HEK293 (cell line): ENCODE measurements around the gene NANOS2.
A peak's percentile ranks its signal among the peaks of the same experiment; 100 is the strongest.

ENCODE experiments used
- CTCF ChIA-PET: fragments of 350-600 bp; formaldehyde crosslinking; extraction: SDS; loops from one replicate; lab custom pipeline; 2021; ENCODE audit warnings: antibody characterized with exemption; lab: Yijun Ruan, JAX
- POLR2A ChIA-PET: fragments of 300-600 bp; formaldehyde crosslinking; extraction: SDS; loops from one replicate; lab custom pipeline; 2020; ENCODE audit warnings: antibody characterized with exemption, inconsistent platforms; lab: Yijun Ruan, JAX
- H3K27ac ChIP-seq: fragments of 200-500 bp; sonication (Bioruptor generic); 2 replicates; pipeline ENCODE4 v1.5.1; 2014; ENCODE audit warnings: low read depth, low read length, control low read depth, inconsistent platforms; ENCODE audit errors: extremely low read depth
- H3K36me3 ChIP-seq, 2 experiments: fragments of 200-500 bp in 1 of 2; sonication (Bioruptor generic) in 1 of 2; 1 replicate in 1 of 2; 2 replicates in 1 of 2; pipeline ENCODE4 v1.5.1; 2014 to 2017; ENCODE audit warnings: inconsistent platforms in 2 of 2, low read length in 2 of 2; ENCODE audit not compliant: control insufficient read depth in 2 of 2, insufficient read depth in 1 of 2
- H3K4me1 ChIP-seq: fragments of 200-500 bp; sonication (Bioruptor generic); 2 replicates; pipeline ENCODE4 v1.5.1; 2014; ENCODE audit warnings: mild to moderate bottlenecking, low read length, inconsistent platforms; ENCODE audit not compliant: control insufficient read depth, insufficient read depth
- H3K4me3 ChIP-seq: 2 replicates; pipeline ENCODE4 v1.5.1; 2011; ENCODE audit warnings: low read depth, mild to moderate bottlenecking, control low read depth, low read length, moderate library complexity
- H3K9me3 ChIP-seq: fragments of 200-500 bp; sonication (Bioruptor generic); 2 replicates; pipeline ENCODE4 v1.5.1; 2014; ENCODE audit warnings: low read depth, low read length, inconsistent platforms; ENCODE audit not compliant: control insufficient read depth, insufficient read depth
- AEBP2 ChIP-seq: fragments of 450-650 bp; formaldehyde crosslinking; IDR thresholded peaks from 2 replicates; pipeline ENCODE4 v1.5.1; 2016; ENCODE audit warnings: missing biosample characterization, missing genetic modification characterization, borderline replicate concordance
- BCL11B ChIP-seq: fragments of 450-650 bp; formaldehyde crosslinking; IDR thresholded peaks from 2 replicates; pipeline ENCODE4 v1.5.1; 2016; ENCODE audit warnings: low read depth, missing biosample characterization, missing genetic modification characterization
- GLIS1 ChIP-seq: fragments of 450-650 bp; formaldehyde crosslinking; IDR thresholded peaks from 2 replicates; pipeline ENCODE4 v1.5.1; 2016; ENCODE audit warnings: missing biosample characterization, missing genetic modification characterization
- MYNN ChIP-seq: fragments of 450-650 bp; formaldehyde crosslinking; IDR thresholded peaks from 2 replicates; pipeline ENCODE4 v1.5.1; 2016; ENCODE audit warnings: missing biosample characterization, missing genetic modification characterization, borderline replicate concordance
- RBAK ChIP-seq: fragments of 450-650 bp; formaldehyde crosslinking; IDR thresholded peaks from 2 replicates; pipeline ENCODE4 v1.5.1; 2016; ENCODE audit warnings: missing biosample characterization, missing genetic modification characterization
- REPIN1 ChIP-seq: fragments of 450-650 bp; formaldehyde crosslinking; IDR thresholded peaks from 2 replicates; pipeline ENCODE4 v1.5.1; 2017; ENCODE audit warnings: missing biosample characterization, missing genetic modification characterization, low read depth
- SP2 ChIP-seq: fragments of 450-650 bp; formaldehyde crosslinking; IDR thresholded peaks from 2 replicates; pipeline ENCODE4 v1.5.1; 2016; ENCODE audit warnings: missing biosample characterization, missing genetic modification characterization
- ZBTB21 ChIP-seq: fragments of 450-650 bp; formaldehyde crosslinking; IDR thresholded peaks from 2 replicates; pipeline ENCODE4 v1.5.1; 2017; ENCODE audit warnings: missing biosample characterization, missing genetic modification characterization
- ZFHX2 ChIP-seq: fragments of 450-650 bp; formaldehyde crosslinking; conservative IDR thresholded peaks from 2 replicates; pipeline ENCODE4 v1.5.1; 2016; ENCODE audit warnings: missing biosample characterization, missing genetic modification characterization
- ZFP3 ChIP-seq: fragments of 450-650 bp; formaldehyde crosslinking; IDR thresholded peaks from 2 replicates; pipeline ENCODE4 v1.5.1; 2016; ENCODE audit warnings: low read depth, missing biosample characterization, missing genetic modification characterization
- ZNF121 ChIP-seq: fragments of 450-650 bp; formaldehyde crosslinking; IDR thresholded peaks from 2 replicates; pipeline ENCODE4 v1.5.1; 2016; ENCODE audit warnings: missing biosample characterization, missing genetic modification characterization
- ZNF133 ChIP-seq: fragments of 450-650 bp; formaldehyde crosslinking; IDR thresholded peaks from 2 replicates; pipeline ENCODE4 v1.5.1; 2016; ENCODE audit warnings: missing biosample characterization, missing genetic modification characterization
- ZNF2 ChIP-seq: fragments of 450-650 bp; formaldehyde crosslinking; IDR thresholded peaks from 2 replicates; pipeline ENCODE4 v1.5.1; 2016; ENCODE audit warnings: missing biosample characterization, missing genetic modification characterization
- ZNF214 ChIP-seq: fragments of 450-650 bp; formaldehyde crosslinking; IDR thresholded peaks from 2 replicates; pipeline ENCODE4 v1.5.1; 2017; ENCODE audit warnings: missing biosample characterization, mild to moderate bottlenecking, missing genetic modification characterization, borderline replicate concordance
- ZNF239 ChIP-seq: fragments of 450-650 bp; formaldehyde crosslinking; IDR thresholded peaks from 2 replicates; pipeline ENCODE4 v1.5.1; 2016; ENCODE audit warnings: missing biosample characterization, missing genetic modification characterization
- ZNF274 ChIP-seq, 2 experiments: fragments of 200-500 bp in 1 of 2; fragments of 450-650 bp in 1 of 2; sonication (Bioruptor generic) in 1 of 2; formaldehyde crosslinking in 1 of 2; IDR thresholded peaks; 2 replicates each; pipeline versions ENCODE4 v1.5.1 to v1.6.1; 2014 to 2016; ENCODE audit warnings: borderline replicate concordance in 1 of 2, inconsistent platforms in 1 of 2, low read length in 1 of 2, missing biosample characterization in 1 of 2, missing genetic modification characterization in 1 of 2
- ZNF324 ChIP-seq: fragments of 450-650 bp; formaldehyde crosslinking; IDR thresholded peaks from 2 replicates; pipeline ENCODE4 v1.5.1; 2016; ENCODE audit warnings: missing biosample characterization, missing genetic modification characterization
- ZNF335 ChIP-seq: fragments of 450-650 bp; formaldehyde crosslinking; conservative IDR thresholded peaks from 2 replicates; pipeline ENCODE4 v1.5.1; 2016; ENCODE audit warnings: missing biosample characterization, missing genetic modification characterization
- ZNF362 ChIP-seq: fragments of 450-650 bp; formaldehyde crosslinking; IDR thresholded peaks from 2 replicates; pipeline ENCODE4 v1.5.1; 2016; ENCODE audit warnings: missing biosample characterization, missing genetic modification characterization
- ZNF394 ChIP-seq: fragments of 450-650 bp; formaldehyde crosslinking; IDR thresholded peaks from 2 replicates; pipeline ENCODE4 v1.5.1; 2016; ENCODE audit warnings: missing biosample characterization, missing genetic modification characterization, mild to moderate bottlenecking, moderate library complexity, borderline replicate concordance
- ZNF433 ChIP-seq: fragments of 450-650 bp; formaldehyde crosslinking; IDR thresholded peaks from 2 replicates; pipeline ENCODE4 v1.5.1; 2016; ENCODE audit warnings: missing biosample characterization, missing genetic modification characterization, low read depth
- ZNF473 ChIP-seq: fragments of 450-650 bp; formaldehyde crosslinking; IDR thresholded peaks from 2 replicates; pipeline ENCODE4 v1.5.1; 2017; ENCODE audit warnings: missing biosample characterization, missing genetic modification characterization
- ZNF544 ChIP-seq: fragments of 450-650 bp; formaldehyde crosslinking; IDR thresholded peaks from 2 replicates; pipeline ENCODE4 v1.5.0; 2017; ENCODE audit warnings: missing biosample characterization, missing genetic modification characterization
- ZNF558 ChIP-seq: fragments of 450-650 bp; formaldehyde crosslinking; IDR thresholded peaks from 2 replicates; pipeline ENCODE4 v1.5.1; 2016; ENCODE audit warnings: missing biosample characterization, missing genetic modification characterization
- ZNF621 ChIP-seq: fragments of 450-650 bp; formaldehyde crosslinking; IDR thresholded peaks from 2 replicates; pipeline ENCODE4 v1.5.1; 2017; ENCODE audit warnings: missing biosample characterization, missing genetic modification characterization
- ZNF629 ChIP-seq: fragments of 450-650 bp; formaldehyde crosslinking; IDR thresholded peaks from 2 replicates; pipeline ENCODE4 v1.5.1; 2017; ENCODE audit warnings: missing biosample characterization, missing genetic modification characterization
- ZNF658 ChIP-seq: fragments of 450-650 bp; formaldehyde crosslinking; IDR thresholded peaks from 2 replicates; pipeline ENCODE4; 2016; ENCODE audit warnings: missing biosample characterization, missing genetic modification characterization
- ZNF664 ChIP-seq: fragments of 450-650 bp; formaldehyde crosslinking; IDR thresholded peaks from 2 replicates; pipeline ENCODE4 v1.5.1; 2016; ENCODE audit warnings: missing biosample characterization, missing genetic modification characterization
- ZNF76 ChIP-seq: fragments of 450-650 bp; formaldehyde crosslinking; IDR thresholded peaks from 2 replicates; pipeline ENCODE4; 2016; ENCODE audit warnings: low read depth, missing biosample characterization, missing genetic modification characterization, borderline replicate concordance
- TF ChIP-seq, protein P1 (sequence below): fragments of 450-650 bp; formaldehyde crosslinking; IDR thresholded peaks from 2 replicates; pipeline ENCODE4 v1.5.1; 2016; ENCODE audit warnings: missing biosample characterization, missing genetic modification characterization

The NANOS2 gene

GRCh38 chr19:45887200-45887710 is 27.3 kb downstream of the NANOS2 start:
- CTCF ChIA-PET, result interaction anchor here (0.5 to 2.0 kb wide), 5 partner anchors 9 to 193 kb away, joined by 3 to 8 read pairs (median 4); partner anchors contain the start of gene MYPOP
- no peaks in the 10 kb centered on the region for H3K9me3 ChIP-seq
- peak overlapping the region; percentile 61 for H3K27ac ChIP-seq
- peaks cover 4 to 18% of the 10 kb centered on the region in 2 experiments; a peak in 2 of 3 replicates for H3K36me3 ChIP-seq
- H3K4me1 ChIP-seq, result peaks cover 10% of the 10 kb centered on the region
- POLR2A ChIA-PET, result interaction anchor here (1.0 to 4.1 kb wide), 3 partner anchors 15 to 104 kb away, joined by 3 to 46 read pairs (median 5); partner anchors contain the start of gene MYPOP
- TF ChIP-seq ZNF239 (no peak), ZNF335 (tag by site-specific recombination) (peak; percentile 38), ZNF121 (tag by site-specific recombination) (peak; percentile 77), ZBTB21 (tag by site-specific recombination) (no peak)
- peak overlapping the region; percentile 65 for H3K4me3 ChIP-seq

DNA sequence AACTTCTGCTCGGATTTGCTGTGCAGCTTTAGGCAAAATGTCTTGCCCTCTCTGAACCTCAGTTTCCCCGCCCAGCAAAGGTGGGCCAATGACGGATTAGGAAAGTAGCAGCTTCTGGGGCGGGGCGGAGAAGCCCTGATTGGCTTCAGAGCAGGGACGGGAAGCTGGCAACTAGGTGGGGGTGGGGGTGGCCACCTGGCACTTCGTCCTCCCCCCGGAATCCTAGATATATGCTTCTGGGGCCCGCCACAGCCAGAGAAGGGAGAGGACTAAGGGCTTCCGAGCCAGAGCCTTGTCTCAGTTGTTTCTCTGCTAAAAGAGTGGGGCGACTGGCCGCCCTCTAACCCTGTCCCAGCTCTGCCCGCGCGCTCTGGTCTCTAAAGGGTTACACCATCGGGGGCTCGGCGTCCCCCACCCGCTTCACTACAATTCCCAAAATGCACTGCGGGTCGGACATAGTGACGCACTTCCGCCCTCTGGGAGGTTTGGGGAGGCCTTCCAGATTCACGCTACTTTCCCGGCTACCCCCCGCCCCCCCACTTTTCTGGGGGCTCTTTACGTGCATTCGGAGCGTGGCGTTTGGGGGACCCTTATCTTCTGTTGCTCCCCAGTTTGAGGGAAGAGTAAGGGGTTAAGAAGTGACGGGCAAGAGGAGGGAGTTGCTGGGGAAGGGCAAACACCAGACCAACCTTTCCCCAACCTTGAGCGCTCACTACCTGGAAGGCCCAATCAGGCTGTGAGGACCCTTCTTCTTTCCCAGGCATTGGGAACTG is 28.0 kb downstream of the NANOS2 start:
- Histone ChIP-seq H3K27ac (peak overlapping the region; percentile 93), H3K36me3 (peaks cover 3 to 16% of the 10 kb centered on the region in 2 experiments; a peak in 2 of 3 replicates), H3K4me1 (peaks cover 13% of the 10 kb centered on the region), H3K4me3 (peak overlapping the region; percentile 65), H3K9me3 (no peaks in the 10 kb centered on the region)
- ChIA-PET POLR2A (interaction anchor here (0.6 to 4.1 kb wide), 17 partner anchors 16 to 1386 kb away, joined by 3 to 46 read pairs (median 5); partner anchors contain the start of genes CCDC61, DACT3, FOXA3 and MYPOP), CTCF (interaction anchor here (0.6 to 8.8 kb wide), 9 partner anchors 10 to 381 kb away, joined by 3 to 91 read pairs (median 3); partner anchors contain the start of genes FOXA3, MYPOP and SYMPK)
- no peak for TF ChIP-seq ZNF658 (tag by site-specific recombination)
- peak; percentile 97 for TF ChIP-seq ZNF629 (tag by site-specific recombination)
- peak; percentile 85 for TF ChIP-seq GLIS1 (tag by site-specific recombination)
- no peak; the same call in 1 of the 2 replicates for TF ChIP-seq ZNF394 (tag by site-specific recombination)
- TF ChIP-seq REPIN1 (tag by site-specific recombination), result no peak
- TF ChIP-seq ZNF544 (tag by site-specific recombination), result no peak
- TF ChIP-seq ZNF335 (tag by site-specific recombination), result peak; percentile 99
- peak; percentile 92 for TF ChIP-seq ZNF76 (tag by site-specific recombination)
- no peak for TF ChIP-seq ZNF433 (tag by site-specific recombination)
- TF ChIP-seq ZFP3, result no peak
- TF ChIP-seq ZNF214 (tag by site-specific recombination), result no peak
- TF ChIP-seq ZNF133 (tag by site-specific recombination), result no peak
- TF ChIP-seq, protein P1, sequence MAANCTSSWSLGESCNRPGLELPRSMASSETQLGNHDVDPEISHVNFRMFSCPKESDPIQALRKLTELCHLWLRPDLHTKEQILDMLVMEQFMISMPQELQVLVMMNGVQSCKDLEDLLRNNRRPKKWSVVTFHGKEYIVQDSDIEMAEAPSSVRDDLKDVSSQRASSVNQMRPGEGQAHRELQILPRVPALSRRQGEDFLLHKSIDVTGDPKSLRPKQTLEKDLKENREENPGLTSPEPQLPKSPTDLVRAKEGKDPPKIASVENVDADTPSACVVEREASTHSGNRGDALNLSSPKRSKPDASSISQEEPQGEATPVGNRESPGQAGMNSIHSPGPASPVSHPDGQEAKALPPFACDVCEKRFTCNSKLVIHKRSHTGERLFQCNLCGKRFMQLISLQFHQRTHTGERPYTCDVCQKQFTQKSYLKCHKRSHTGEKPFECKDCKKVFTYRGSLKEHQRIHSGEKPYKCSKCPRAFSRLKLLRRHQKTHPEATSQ (tag by site-specific recombination), result no peak
- TF ChIP-seq ZNF558 (tag by site-specific recombination), result no peak
- no peak for TF ChIP-seq MYNN
- TF ChIP-seq BCL11B, result no peak
- TF ChIP-seq ZNF473 (tag by site-specific recombination), result no peak
- peak; percentile 33; the same call in 1 of the 2 replicates for TF ChIP-seq ZNF324 (tag by site-specific recombination)
- TF ChIP-seq SP2 (tag by site-specific recombination), result peak; percentile 64
- no peak for TF ChIP-seq ZNF274 (IDR thresholded peaks at IDR 0.05; ENCODE audit: low read length)
- TF ChIP-seq ZNF274 (tag by site-specific recombination; IDR thresholded peaks at IDR 0.05; ENCODE audit: borderline replicate concordance), result no peak
- TF ChIP-seq ZNF362 (tag by site-specific recombination), result no peak
- TF ChIP-seq RBAK (tag by site-specific recombination), result no peak
- TF ChIP-seq ZNF621 (tag by site-specific recombination), result no peak
- TF ChIP-seq AEBP2, result no peak
- TF ChIP-seq ZFHX2 (tag by site-specific recombination), result no peak
- TF ChIP-seq ZNF2 (tag by site-specific recombination), result no peak
- no peak for TF ChIP-seq ZNF664 (tag by site-specific recombination)
